Neural cell (in vitro differentiated cells): ENCODE data around the gene PCMTD2.

ENCODE experiments used
- CTCF ChIP-seq: fragments of 450-650 bp; IDR thresholded peaks from 2 replicates; pipeline ENCODE4 v1.5.1; 2014; ENCODE audit warnings: antibody characterized with exemption, mild to moderate bottlenecking, moderate library complexity; ENCODE audit not compliant: poor library complexity, severe bottlenecking
- SMC3 ChIP-seq: fragments of 450-650 bp; conservative IDR thresholded peaks from 2 replicates; pipeline ENCODE4 v1.6.1; 2014; ENCODE audit warnings: antibody characterized with exemption, mild to moderate bottlenecking, moderate library complexity; ENCODE audit not compliant: poor library complexity

GRCh38 chr20:64242797-64243475 is 12.6 kb upstream of the PCMTD2 start:
- TF ChIP-seq CTCF (no peak), SMC3 (no peak)
